Cortex of kidney (tissue), 1 donor: ENCODE results near the gene ZNF619.

ENCODE experiments used
- DNase-seq: peaks from one replicate; lab custom pipeline; 2025; lab: John Stamatoyannopoulos, UW

Gene ZNF619

DNA sequence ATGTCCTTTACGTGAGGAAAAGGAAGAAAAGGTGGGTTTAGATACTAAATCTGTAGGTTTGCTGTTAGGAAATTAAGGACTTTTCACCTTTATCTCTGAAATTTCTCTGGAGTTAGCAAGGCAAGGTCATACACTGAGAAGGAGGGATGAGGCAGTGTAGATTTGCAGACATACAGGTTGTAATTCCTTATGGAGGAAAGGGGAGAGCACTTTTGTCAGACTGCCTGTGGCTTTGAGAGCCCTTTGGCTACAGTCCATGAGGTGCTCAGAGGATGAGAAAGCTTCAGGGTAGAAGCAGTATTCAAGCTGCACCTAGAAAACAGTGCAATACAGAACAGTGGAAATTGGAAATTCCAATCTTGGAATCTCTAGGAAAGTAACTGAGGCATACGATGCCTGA, 11.5 kb upstream of the ZNF619 start:
- DNase-seq = no peak

DNA sequence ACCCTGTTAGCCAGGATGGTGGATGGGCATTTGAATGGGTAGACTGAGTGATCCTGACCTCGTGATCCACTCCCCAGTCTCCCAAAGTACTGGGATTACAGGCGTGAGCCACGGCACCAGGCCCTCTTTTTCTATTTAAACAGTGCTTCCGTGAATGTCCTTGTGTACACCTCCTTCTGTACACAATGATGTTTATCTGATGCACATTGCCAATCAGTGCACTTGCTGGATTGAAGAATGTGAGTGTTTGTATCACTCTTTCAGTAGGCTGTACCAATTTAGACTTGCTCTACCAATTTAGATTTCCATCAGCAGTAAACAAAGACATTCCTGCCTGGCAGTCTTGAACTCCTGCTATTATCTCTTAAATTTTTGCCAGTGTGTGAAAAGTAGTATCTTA, 8.9 kb upstream of the ZNF619 start:
- DNase-seq = no peak

DNA sequence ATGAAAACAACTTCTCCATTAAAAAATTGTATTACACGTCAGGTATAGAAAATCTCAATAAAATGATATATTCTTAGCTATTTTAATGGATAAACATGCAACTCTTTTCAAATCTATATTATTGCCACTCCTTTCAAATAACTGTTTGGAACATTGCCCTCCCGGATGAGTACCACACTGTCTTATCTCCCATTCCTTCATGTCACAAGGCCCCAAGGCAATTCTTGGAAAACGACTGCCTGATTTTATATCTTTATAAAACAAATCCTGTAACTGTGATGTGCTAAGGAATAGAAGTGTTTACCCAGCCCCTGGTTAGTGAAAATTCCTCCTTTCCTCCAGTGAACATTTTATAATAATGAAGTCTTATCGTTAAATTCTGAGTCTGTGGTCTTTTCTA, 6.2 kb upstream of the ZNF619 start:
- DNase-seq = no peak

DNA sequence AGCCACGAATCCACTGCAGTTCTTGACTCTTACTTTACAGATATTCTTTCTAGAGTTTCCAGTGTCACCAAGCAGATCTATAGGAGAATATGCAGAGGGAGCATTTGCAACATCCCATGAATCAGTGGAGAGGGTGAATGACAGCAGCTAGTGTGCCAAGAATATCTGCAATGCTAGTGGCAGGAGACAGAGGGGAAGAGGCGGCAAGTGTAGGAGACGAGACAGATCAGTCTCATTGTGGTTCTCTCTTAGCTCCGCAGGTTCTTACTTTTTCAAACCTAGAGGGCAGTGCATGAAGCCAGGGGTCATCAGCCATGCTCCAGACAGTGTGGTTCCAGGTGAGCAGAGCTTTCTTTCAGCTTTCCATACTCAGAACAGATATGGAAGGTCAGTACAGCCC, 744 bp downstream of the ZNF619 start:
- no peak for DNase-seq

DNA sequence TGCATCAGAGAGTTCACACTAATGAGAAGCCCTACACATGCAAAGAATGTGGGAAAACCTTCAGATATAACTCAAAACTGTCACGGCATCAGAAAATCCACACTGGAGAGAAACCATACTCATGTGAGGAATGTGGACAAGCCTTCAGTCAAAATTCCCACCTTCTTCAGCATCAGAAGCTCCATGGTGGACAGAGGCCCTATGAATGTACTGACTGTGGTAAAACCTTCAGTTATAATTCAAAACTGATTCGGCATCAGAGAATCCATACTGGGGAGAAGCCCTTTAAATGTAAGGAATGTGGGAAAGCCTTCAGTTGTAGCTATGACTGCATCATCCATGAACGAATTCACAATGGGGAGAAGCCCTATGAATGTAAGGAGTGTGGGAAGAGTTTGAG, 10.2 kb downstream of the ZNF619 start:
- no peak for DNase-seq

DNA sequence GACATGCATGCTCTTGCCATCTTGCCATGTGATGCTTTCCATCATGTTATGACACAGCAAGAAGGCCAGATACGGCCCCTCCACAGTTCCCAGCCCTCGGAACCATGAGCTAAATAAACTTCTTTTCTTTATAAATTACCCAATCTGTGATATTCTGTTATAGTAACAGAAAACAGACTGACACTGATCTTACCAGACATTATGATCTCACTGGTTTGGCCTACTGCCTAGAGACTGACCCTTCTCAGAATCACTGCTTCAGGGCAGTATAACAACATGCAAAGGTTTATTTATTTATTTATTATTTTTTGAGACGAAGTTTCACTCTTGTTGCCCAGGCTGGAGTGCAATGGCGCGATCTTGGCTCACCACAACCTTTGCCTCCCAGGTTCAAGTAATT, 14.0 kb downstream of the ZNF619 start:
- DNase-seq = no peak

DNA sequence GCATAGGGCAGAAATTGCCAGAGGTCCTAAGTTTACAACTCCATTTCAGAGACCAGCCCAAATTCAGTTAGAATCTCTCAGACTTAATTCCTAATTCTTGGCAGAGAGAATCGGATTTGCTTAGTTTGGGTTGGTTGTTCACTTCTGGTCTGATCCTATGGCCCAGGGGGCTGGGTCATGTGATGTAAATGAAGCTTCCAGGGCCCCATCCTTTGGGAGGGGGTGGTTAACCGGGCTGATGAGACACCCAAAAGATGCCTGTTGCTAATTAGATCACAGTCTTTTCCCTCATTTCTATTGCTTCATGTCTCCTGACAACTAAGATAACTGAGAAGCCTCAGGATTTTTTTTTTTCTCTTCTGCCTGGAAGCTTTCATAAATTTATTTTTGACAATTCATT, 17.8 kb downstream of the ZNF619 start:
- DNase-seq = no peak

DNA sequence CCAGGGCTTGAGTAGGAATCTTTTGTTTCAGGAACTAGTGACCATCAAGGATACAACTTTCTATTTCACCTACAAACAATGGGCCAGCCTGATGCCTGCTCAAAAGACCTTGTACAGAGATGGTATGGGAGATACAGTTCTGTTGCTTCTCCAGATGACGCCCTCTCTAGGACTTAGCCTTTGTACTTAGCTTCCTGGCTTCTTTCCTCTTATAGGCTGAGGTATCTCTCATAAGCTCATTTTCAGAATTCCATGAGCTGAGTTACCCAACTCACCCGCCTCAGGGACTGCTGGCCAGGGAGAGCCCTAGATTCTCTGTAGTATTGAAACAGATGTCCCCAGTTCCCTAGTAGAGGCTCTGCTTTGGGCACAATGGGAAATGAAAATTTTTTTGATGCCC, 20.4 kb downstream of the ZNF619 start:
- no peak for DNase-seq

DNA sequence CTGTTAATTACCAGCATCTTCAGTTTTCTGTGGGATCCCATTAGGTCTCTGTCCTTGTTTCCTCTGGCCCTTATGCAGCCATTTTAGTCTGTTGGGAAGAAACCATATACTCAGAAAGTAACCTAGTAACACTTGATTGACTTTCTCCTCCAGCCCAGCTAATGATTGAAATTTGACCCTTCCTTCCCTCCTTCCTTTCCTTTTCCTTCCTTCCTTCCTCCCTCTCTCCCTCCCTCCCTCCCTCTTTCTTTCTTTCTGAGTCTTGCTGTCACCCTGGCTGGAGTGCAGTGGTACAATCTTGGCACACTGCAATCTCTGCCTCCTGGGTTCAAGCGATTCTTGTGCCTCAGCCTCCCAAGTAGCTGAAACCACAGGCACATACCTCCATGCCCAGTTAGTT, 23.0 kb downstream of the ZNF619 start:
- DNase-seq = no peak

DNA sequence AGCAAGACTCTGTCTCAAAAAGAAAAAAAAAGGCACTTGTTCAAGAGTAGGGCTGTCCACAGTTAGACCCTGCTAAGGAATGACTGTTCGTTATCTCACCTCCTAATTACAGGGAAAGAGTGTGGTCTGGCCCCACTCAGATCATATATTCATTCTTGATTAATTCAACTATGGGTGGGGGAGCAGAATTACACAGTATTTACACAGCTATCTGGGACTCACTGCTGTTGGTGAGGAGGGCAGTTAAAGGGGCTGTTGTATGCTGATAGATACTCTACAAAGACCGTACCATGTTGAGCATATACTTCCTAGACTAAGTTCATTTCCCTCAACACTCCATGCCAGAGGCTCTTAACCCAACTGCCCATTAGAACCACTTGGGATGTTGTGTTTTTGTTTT, 25.1 kb downstream of the ZNF619 start:
- no peak for DNase-seq

DNA sequence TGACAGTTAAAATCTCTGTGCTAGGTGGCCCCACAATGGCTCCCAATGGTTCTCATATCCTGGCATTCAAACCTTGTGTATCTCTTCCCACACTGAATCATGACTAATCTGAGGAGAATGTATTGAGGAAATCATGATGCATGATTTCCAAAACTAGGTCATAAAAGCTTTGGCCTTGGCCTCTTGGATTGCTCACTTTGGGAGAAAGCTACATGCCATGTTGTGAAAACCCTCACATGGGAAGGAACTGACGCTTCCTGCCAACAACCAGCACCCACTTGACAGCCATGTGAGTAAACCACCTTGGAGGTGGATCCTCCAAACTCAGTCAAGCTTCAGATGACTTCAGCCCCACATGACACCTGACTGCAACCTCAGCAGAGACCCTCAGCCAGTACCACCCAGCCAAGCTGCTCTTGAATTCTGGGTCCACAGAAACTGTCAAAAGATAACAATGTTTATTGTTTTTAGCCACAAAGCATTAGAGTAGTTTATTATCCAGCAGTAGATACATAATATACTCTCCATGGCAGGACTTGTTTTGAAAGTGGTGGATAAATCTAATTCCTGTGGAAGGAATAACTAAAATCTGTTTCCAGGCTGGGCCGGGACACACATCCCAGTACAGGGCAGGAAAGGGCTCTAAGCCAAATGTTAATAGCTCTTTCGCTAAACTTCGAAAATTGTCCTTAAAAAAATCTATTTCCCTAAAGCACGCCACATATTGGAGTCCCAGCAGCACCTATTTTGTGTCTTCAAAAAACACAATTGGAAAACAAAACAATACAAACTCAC, 27.9 kb downstream of the ZNF619 start:
- no peak for DNase-seq

DNA sequence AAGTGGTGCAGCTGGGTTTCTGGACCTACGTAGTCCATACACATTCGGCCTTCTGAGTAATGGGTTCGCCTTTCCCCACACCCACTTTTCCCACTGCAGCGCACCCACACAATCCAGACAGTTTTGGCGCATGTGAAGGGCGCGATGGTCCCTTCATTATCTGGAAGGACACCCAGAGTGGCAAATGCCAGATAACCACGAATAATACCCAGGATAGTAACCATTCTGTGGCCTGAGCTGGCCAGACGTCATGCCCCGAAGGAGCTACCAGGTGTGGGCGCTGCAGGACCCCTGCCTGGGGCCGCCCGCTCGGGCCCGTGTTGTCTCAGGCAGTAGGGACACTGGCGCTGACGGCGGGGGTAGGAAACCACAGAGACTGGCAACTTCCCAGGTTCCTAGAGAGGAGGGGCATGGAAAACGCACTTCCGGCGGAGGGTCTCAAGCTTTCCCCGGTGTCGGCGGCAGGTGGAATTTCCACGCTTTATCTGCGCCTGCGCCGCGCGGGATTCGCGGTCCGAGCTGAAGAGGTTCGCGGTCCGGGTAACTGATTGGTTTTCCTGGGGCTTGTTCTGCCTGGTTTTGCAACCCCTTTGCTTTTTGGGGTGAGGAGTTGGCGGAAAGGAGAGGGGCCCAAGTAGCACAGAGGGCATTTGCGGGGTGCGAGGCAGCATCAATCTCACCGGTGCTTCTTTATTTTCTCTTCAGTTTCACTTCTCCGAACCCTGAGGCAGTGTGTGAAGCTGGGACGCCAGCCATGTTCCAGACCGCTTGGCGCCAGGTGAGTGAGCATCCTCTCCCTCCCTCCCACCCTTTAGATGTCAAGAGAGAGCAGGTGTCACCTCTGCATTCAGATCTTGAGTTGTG, 28.9 kb downstream of the ZNF619 start, which contains the start of gene ZNF620:
Gene ZNF620 (plus strand): TSS at position 441 of the 864 bp plus-strand sequence. CDS start 314 bp downstream, at position 755.
- peak; percentile 48 for DNase-seq

DNA sequence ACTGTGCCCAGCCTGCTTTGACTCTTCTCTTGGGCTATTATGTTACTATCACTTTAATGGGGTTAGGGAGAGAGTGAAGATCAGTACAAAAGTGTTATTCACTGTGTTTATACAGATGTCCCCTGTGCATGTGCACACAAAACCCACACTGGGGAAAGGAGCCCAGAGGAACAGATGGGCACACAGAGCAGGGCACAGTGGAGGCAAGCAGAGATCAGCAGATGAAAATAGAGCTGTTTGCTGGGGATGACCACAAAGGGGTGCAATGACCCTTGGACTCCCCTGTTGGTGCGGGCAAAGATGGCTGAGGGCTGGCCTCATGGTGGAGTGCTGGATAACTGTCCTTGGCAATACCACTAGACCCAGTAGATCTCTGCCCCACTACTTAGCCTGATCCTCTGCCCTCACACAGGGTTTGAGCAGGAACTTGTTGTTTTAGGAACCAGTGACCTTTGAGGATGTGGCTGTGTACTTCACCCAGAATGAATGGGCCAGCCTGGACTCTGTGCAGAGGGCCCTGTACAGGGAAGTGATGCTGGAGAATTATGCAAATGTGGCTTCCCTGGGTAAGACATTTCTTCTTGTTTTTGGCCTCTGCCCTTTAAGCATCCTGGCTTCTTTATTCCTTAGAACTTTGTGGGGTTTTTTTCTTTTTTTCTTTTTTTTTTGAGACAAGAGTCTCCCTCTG, 34.3 kb downstream of the ZNF619 start:
- no peak for DNase-seq

DNA sequence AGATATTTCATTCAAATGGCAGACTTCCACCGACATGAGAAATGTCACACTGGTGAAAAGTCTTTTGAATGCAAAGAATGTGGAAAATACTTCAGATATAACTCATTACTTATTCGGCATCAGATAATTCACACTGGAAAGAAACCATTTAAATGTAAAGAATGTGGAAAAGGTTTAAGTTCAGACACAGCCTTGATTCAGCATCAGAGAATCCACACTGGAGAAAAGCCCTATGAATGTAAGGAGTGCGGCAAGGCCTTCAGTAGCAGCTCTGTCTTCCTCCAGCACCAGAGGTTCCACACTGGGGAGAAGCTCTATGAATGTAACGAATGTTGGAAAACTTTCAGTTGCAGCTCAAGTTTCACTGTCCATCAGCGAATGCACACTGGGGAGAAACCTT, 39.3 kb downstream of the ZNF619 start:
- no peak for DNase-seq

DNA sequence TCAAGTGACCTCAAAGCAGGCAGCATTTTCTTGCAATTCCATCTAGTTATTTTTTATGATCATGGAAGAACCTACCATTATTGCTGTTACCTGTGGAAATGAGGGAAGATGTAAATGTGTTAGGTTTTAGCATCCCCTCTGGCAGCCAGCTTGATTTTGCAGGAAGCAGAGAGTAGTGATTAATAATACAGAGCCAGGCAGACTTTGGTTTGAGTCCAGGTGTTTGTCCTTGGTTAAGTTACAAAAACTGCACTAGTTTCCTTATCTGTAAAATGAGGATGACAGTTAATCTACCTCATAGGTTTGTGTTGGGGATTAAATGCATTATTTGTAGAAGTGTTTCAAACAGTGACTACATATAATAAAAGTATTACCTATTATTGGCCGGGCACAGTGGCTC, 41.1 kb downstream of the ZNF619 start:
- no peak for DNase-seq

DNA sequence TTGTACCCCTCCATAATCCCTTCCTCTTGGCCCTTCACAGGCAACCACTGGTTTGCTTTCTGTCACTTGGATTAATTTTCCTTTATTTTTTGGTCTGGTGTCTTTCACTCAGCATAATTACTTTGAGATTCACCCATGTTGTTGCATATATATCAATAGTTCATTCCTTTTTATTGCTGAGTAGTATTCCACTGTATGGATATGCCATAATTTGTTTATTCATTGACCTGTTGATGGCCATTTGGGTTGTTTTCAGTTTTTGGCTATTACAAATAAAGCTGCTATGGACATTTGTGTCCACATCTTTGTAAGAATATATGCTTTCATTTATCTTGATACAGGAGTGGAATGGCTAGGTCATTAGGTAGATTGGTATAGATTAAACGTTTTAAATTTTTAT, 41.9 kb downstream of the ZNF619 start:
- no peak for DNase-seq

DNA sequence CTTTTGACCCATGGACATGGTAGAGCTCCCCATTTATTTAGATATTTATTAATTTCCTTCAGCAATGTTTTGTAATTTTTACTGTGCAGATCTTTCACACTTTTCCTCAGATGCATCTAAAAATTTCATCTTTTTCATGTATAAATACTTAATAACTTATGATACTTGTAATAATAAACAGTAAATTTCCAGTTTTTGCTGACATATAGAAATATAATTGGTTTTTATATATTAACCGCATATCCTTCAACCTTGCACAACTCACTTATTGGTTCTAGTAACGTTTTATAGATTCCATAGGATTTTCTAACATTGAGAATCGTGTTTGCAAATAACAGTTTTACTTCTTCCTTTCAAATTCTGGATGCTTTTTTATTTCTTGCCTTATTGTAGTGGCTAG, 44.3 kb downstream of the ZNF619 start:
- DNase-seq = no peak

DNA sequence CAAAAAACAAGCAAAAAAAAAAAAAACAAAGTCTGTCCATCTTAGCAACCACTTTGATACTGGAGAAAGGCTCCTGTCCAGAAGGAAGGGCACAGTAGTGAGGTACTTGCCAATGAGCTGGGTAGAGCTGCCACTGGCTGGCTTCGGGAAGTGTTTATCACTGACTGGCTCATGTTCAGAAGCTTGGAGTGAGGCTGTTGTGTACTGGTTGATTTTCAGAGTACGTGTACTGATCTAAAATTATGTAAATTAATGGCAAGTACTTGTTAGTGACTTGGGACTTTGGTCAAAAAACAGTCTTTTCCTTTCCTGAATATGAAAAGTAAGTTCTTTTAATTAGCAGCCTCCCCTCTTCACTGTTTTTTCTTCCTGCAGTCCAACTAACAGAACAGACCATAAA, 46.9 kb downstream of the ZNF619 start:
- no peak for DNase-seq

DNA sequence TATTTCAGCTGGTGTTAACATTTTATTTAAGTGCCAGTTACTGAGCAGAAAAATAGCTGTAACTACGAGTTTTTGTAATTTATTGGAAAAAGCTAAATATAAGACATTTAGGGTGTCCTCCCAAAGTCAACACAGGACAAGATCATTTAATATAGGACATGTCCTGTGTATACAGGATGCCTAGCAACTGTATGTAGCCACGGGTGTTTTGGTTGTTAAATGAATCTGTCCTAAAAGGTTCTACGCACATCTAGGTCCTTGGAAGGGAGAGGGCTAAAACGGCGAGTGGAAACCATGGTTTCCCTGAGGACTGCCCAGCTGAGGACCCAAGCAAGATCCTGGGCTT, 47.3 kb downstream of the ZNF619 start:
- DNase-seq = no peak

DNA sequence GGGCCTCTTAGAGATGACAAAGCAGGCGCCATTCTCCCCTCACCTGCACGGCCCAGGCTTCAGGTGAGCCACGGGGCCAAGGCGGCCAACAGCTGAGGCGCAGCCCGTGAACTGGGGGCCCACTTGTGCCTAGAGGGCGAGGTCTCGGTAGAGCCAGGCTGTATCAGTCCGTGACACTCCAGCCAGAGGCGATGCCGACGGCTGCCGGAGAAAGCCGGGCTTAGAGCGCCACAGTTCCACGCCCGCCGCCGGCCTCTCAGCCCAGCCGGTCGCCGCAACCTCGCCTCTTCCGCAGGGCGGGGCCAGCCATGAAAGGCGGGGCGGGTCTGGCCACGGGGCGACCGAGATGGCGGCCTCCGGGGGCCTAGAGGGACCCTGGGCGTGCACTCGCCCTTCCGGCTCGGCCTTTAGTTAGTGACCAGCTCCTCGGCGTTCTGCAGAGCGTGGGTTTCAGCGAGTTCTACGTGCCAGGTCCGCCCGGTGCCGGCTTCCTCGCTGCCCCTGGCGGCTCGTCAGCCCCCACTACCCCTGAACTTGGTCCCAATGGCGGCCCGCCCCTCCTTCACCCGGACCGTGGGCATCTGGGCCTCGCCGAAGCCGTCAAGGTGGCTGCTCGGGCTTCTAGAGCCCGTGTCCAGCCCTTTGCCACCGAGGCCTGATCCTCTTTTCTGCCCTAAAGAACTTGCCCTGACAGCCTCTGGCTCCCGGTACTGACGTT, 47.8 kb downstream of the ZNF619 start, which contains the start of gene ZNF621:
Gene ZNF621 (plus strand): TSS at position 393 of the 718 bp plus-strand sequence. CDS start 881 bp downstream, outside the sequence.
- peak; percentile 57 for DNase-seq

DNA sequence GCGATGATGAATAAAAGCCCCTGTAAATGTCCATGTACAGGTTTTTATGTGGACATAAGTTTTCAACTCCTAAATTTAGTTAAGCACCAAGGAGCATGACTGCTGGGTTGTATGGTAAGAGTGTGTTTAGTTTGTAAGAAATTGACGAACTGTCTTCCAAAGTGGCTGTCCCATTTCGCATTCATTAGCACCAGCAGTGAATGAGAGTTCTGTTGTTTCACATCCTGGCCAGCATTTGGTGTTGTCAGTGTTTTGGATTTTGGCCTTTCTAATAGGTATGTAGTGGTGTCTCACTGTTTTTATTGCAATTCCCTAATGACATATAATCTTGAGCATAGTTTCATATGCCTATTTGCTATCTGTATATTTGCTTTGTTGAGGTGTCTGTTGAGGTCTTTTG, 51.5 kb downstream of the ZNF619 start:
- no peak for DNase-seq

DNA sequence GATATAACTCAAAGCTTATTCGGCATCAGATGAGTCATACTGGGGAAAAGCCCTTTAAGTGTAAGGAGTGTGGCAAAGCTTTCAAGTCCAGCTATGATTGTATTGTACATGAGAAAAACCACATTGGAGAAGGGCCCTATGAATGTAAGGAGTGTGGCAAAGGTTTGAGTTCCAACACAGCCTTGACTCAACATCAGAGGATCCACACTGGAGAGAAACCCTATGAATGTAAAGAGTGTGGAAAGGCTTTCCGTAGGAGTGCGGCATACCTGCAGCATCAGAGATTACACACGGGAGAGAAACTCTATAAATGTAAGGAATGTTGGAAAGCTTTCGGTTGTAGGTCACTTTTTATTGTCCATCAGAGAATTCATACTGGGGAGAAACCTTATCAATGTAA, 55.3 kb downstream of the ZNF619 start:
- no peak for DNase-seq
